HEK293 (cell line): Measurements from ENCODE around the gene CENPA.

Experiments used
- CTCF ChIA-PET: fragments of 350-600 bp; formaldehyde crosslinking; extraction: SDS; loops from one replicate; lab custom pipeline; 2021; ENCODE audit warnings: antibody characterized with exemption; lab: Yijun Ruan, JAX
- POLR2A ChIA-PET: fragments of 300-600 bp; formaldehyde crosslinking; extraction: SDS; loops from one replicate; lab custom pipeline; 2020; ENCODE audit warnings: antibody characterized with exemption, inconsistent platforms; lab: Yijun Ruan, JAX
- H3K27ac ChIP-seq: fragments of 200-500 bp; sonication (Bioruptor generic); 2 replicates; pipeline ENCODE4 v1.5.1; 2014; ENCODE audit warnings: low read depth, low read length, control low read depth, inconsistent platforms; ENCODE audit errors: extremely low read depth
- H3K36me3 ChIP-seq, 2 experiments: fragments of 200-500 bp in 1 of 2; sonication (Bioruptor generic) in 1 of 2; 1 replicate in 1 of 2; 2 replicates in 1 of 2; pipeline ENCODE4 v1.5.1; 2014 to 2017; ENCODE audit warnings: inconsistent platforms in 2 of 2, low read length in 2 of 2; ENCODE audit not compliant: control insufficient read depth in 2 of 2, insufficient read depth in 1 of 2
- H3K4me1 ChIP-seq: fragments of 200-500 bp; sonication (Bioruptor generic); 2 replicates; pipeline ENCODE4 v1.5.1; 2014; ENCODE audit warnings: mild to moderate bottlenecking, low read length, inconsistent platforms; ENCODE audit not compliant: control insufficient read depth, insufficient read depth
- H3K4me3 ChIP-seq: 2 replicates; pipeline ENCODE4 v1.5.1; 2011; ENCODE audit warnings: low read depth, mild to moderate bottlenecking, control low read depth, low read length, moderate library complexity
- H3K9me3 ChIP-seq: fragments of 200-500 bp; sonication (Bioruptor generic); 2 replicates; pipeline ENCODE4 v1.5.1; 2014; ENCODE audit warnings: low read depth, low read length, inconsistent platforms; ENCODE audit not compliant: control insufficient read depth, insufficient read depth
- BCL11B ChIP-seq: fragments of 450-650 bp; formaldehyde crosslinking; IDR thresholded peaks from 2 replicates; pipeline ENCODE4 v1.5.1; 2016; ENCODE audit warnings: low read depth, missing biosample characterization, missing genetic modification characterization
- KLF1 ChIP-seq: fragments of 450-650 bp; formaldehyde crosslinking; IDR thresholded peaks from 2 replicates; pipeline ENCODE4 v1.5.1; 2016; ENCODE audit warnings: missing biosample characterization, missing genetic modification characterization
- KLF7 ChIP-seq: fragments of 450-650 bp; formaldehyde crosslinking; IDR thresholded peaks from 2 replicates; pipeline ENCODE4 v1.5.1; 2016; ENCODE audit warnings: missing biosample characterization, missing genetic modification characterization, borderline replicate concordance
- SALL2 ChIP-seq: fragments of 450-650 bp; formaldehyde crosslinking; IDR thresholded peaks from 2 replicates; pipeline ENCODE4 v1.5.0; 2017; ENCODE audit warnings: missing biosample characterization, mild to moderate bottlenecking, missing genetic modification characterization, borderline replicate concordance
- SP7 ChIP-seq: fragments of 450-650 bp; formaldehyde crosslinking; IDR thresholded peaks from 2 replicates; pipeline ENCODE4 v1.5.1; 2016; ENCODE audit warnings: missing biosample characterization, missing genetic modification characterization
- TRIM28 ChIP-seq: IDR thresholded peaks from 2 replicates; pipeline ENCODE4 v1.6.1; 2011; ENCODE audit warnings: low read length, control low read depth, borderline replicate concordance
- ZFP3 ChIP-seq: fragments of 450-650 bp; formaldehyde crosslinking; IDR thresholded peaks from 2 replicates; pipeline ENCODE4 v1.5.1; 2016; ENCODE audit warnings: low read depth, missing biosample characterization, missing genetic modification characterization
- ZNF140 ChIP-seq: fragments of 450-650 bp; formaldehyde crosslinking; IDR thresholded peaks from 2 replicates; pipeline ENCODE4 v1.5.1; 2016; ENCODE audit warnings: missing biosample characterization, missing genetic modification characterization
- ZNF248 ChIP-seq: fragments of 450-650 bp; formaldehyde crosslinking; IDR thresholded peaks from 2 replicates; pipeline ENCODE4 v1.5.1; 2017; ENCODE audit warnings: missing biosample characterization, missing genetic modification characterization
- ZNF362 ChIP-seq: fragments of 450-650 bp; formaldehyde crosslinking; IDR thresholded peaks from 2 replicates; pipeline ENCODE4 v1.5.1; 2016; ENCODE audit warnings: missing biosample characterization, missing genetic modification characterization
- ZNF510 ChIP-seq: fragments of 450-650 bp; formaldehyde crosslinking; IDR thresholded peaks from 2 replicates; pipeline ENCODE4 v1.5.1; 2018; ENCODE audit warnings: mild to moderate bottlenecking, missing genetic modification characterization, missing biosample characterization; ENCODE audit not compliant: insufficient replicate concordance
- ZNF549 ChIP-seq: fragments of 450-650 bp; IDR thresholded peaks from 2 replicates; pipeline ENCODE4 v1.5.1; 2018; ENCODE audit warnings: missing biosample characterization, missing genetic modification characterization, mild to moderate bottlenecking, inconsistent platforms, moderate library complexity
- ZNF654 ChIP-seq: fragments of 450-650 bp; formaldehyde crosslinking; IDR thresholded peaks from 2 replicates; pipeline ENCODE4 v1.5.1; 2016; ENCODE audit warnings: low read depth, missing biosample characterization, missing genetic modification characterization
- ZNF660 ChIP-seq: fragments of 450-650 bp; IDR thresholded peaks from 2 replicates; pipeline ENCODE4 v1.5.1; 2018; ENCODE audit warnings: missing biosample characterization, mild to moderate bottlenecking, missing genetic modification characterization
- TF ChIP-seq, protein P1 (sequence below): fragments of 450-650 bp; formaldehyde crosslinking; IDR thresholded peaks from 2 replicates; pipeline ENCODE4 v1.5.1; 2016; ENCODE audit warnings: missing biosample characterization, missing genetic modification characterization

The CENPA gene

DNA sequence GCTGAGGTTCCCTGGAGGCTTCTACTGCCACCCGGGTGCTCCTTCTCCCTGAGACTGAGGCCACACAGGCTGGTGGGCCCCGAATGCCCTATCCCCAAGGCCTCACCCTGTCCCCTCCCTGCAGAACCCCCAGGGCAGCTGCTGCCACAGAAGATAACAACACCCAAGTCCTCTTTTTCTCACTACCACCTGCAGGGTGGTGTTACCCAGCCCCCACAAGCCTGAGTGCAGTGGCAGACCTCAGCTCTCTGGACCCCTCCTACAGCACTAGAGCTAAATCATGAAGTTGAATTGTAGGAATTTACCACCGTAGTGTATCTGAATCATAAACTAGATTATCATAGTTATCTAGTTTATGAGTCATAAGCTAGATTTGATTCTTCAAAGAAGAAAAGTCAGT, 7.3 kb upstream of the CENPA start:
- Histone ChIP-seq H3K36me3 (peaks cover 8 to 67% of the 10 kb centered on the region in 2 experiments; a peak in 2 of 3 replicates), H3K27ac (no peak overlapping the region), H3K4me1 (no peaks in the 10 kb centered on the region), H3K4me3 (no peak overlapping the region), H3K9me3 (no peaks in the 10 kb centered on the region)
- ChIA-PET POLR2A (no interaction called here), CTCF (no interaction called here)
- TF ChIP-seq BCL11B (tag by site-specific recombination) = no peak
- no peak for TF ChIP-seq TRIM28
- TF ChIP-seq ZNF248 (tag by site-specific recombination) = no peak
- TF ChIP-seq ZFP3 = no peak
- TF ChIP-seq SP7 = no peak
- TF ChIP-seq ZNF510 = no peak

DNA sequence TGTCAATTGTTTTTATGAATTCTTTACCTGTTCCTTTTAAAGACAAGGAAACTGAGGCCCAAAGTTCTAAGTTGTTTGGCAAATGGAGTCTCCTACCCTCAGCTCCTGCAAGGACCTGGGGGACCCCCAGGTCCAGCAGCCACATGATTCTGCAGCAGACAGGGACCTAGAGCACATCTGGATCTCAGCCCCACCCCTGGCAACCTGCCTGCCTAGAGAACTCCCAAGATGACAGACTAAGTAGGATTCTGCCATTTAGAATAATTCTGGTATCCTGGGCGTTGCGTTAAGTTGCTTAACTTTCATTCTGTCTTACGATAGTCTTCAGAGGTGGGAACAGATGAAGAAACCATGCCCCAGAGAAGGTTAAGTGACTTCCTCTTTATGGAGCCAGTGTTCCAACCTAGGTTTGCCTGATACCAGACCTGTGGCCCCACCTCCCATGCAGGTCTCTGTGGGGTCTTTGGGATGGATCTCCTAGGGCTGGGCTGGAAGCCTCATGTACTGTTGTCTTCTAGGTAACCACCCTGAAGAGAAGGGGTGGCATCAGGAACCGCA, 5.6 kb upstream of the CENPA start:
- H3K36me3 ChIP-seq = peaks cover 8 to 52% of the 10 kb centered on the region in 2 experiments; a peak in 2 of 3 replicates
- ChIA-PET CTCF (interaction anchor here (0.7 to 1.0 kb wide), 2 partner anchors 66 to 275 kb away, joined by 3 read pairs; no protein-coding TSS in a partner anchor), POLR2A (interaction anchor here (1.2 kb wide), 1 partner anchor 9 kb away, joined by 3 read pairs; no protein-coding TSS in a partner anchor)
- H3K27ac ChIP-seq = no peak overlapping the region
- TF ChIP-seq ZNF660 (tag by site-specific recombination) = no peak
- no peak for TF ChIP-seq ZNF140 (tag by site-specific recombination)
- H3K4me3 ChIP-seq = no peak overlapping the region
- no peaks in the 10 kb centered on the region for H3K9me3 ChIP-seq
- H3K4me1 ChIP-seq = no peaks in the 10 kb centered on the region

GRCh38 chr2:26782876-26783704, 2.8 kb upstream of the CENPA start:
- TF ChIP-seq, protein P1, sequence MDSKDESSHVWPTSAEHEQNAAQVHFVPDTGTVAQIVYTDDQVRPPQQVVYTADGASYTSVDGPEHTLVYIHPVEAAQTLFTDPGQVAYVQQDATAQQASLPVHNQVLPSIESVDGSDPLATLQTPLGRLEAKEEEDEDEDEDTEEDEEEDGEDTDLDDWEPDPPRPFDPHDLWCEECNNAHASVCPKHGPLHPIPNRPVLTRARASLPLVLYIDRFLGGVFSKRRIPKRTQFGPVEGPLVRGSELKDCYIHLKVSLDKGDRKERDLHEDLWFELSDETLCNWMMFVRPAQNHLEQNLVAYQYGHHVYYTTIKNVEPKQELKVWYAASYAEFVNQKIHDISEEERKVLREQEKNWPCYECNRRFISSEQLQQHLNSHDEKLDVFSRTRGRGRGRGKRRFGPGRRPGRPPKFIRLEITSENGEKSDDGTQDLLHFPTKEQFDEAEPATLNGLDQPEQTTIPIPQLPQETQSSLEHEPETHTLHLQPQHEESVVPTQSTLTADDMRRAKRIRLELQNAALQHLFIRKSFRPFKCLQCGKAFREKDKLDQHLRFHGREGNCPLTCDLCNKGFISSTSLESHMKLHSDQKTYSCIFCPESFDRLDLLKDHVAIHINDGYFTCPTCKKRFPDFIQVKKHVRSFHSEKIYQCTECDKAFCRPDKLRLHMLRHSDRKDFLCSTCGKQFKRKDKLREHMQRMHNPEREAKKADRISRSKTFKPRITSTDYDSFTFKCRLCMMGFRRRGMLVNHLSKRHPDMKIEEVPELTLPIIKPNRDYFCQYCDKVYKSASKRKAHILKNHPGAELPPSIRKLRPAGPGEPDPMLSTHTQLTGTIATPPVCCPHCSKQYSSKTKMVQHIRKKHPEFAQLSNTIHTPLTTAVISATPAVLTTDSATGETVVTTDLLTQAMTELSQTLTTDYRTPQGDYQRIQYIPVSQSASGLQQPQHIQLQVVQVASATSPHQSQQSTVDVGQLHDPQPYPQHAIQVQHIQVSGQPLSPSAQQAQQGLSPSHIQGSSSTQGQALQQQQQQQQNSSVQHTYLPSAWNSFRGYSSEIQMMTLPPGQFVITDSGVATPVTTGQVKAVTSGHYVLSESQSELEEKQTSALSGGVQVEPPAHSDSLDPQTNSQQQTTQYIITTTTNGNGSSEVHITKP (tag by site-specific recombination) = peak; percentile 59
- TF ChIP-seq ZNF549 (tag by site-specific recombination) (no peak), KLF1 (tag by site-specific recombination) (0 out of 2 replicates have a peak, but pooled peaks have one; percentile 22), KLF7 (tag by site-specific recombination) (no peak)
- ChIA-PET CTCF (no interaction called here), POLR2A (interaction anchor here (0.7 to 1.3 kb wide), 2 partner anchors 16 to 289 kb away, joined by 3 to 4 read pairs; partner anchors contain the start of gene OST4)
- no peak overlapping the region for H3K27ac ChIP-seq
- no peaks in the 10 kb centered on the region for H3K9me3 ChIP-seq
- H3K36me3 ChIP-seq = peaks cover 4 to 27% of the 10 kb centered on the region in 2 experiments; a peak in 2 of 3 replicates
- H3K4me3 ChIP-seq = no peak overlapping the region
- H3K4me1 ChIP-seq = no peaks in the 10 kb centered on the region

GRCh38 chr2:26784570-26785234, 1.2 kb upstream of the CENPA start:
- H3K27ac ChIP-seq = no peak overlapping the region
- H3K4me3 ChIP-seq = no peak overlapping the region
- H3K36me3 ChIP-seq = peaks cover 6 to 30% of the 10 kb centered on the region in 2 experiments; a peak in 2 of 3 replicates
- H3K9me3 ChIP-seq = no peaks in the 10 kb centered on the region
- POLR2A ChIA-PET = no interaction called here
- CTCF ChIA-PET = no interaction called here
- no peaks in the 10 kb centered on the region for H3K4me1 ChIP-seq
- no peak for TF ChIP-seq SALL2
- no peak for TF ChIP-seq ZNF362 (tag by site-specific recombination)
- TF ChIP-seq, protein P1 (tag by site-specific recombination) = no peak
- no peak for TF ChIP-seq ZNF654 (tag by site-specific recombination)
